GM13977 (cell line): ENCODE data around the gene ACCSL.

Source experiments
- DNase-seq: peaks from one replicate; pipeline ENCODE4 v3.0.0; 2012; ENCODE audit warnings: low spot score
- in situ Hi-C: fragments of 300-500 bp; cut with MboI; formaldehyde crosslinking; loops from one replicate; pipeline ENCODE4 v1.12.0; 2022; ENCODE audit warnings: low sequenced_read_pairs, low pct_unique_long_range_greater_than_20kb, mixed read lengths, inconsistent platforms; ENCODE audit not compliant: unreplicated experiment
- TF ChIP-seq, protein P1 (sequence below): IDR thresholded peaks from 2 replicates; pipeline ENCODE4 v1.5.1; 2012; ENCODE audit warnings: mild to moderate bottlenecking, control low read depth; ENCODE audit not compliant: insufficient read depth; ENCODE audit errors: extremely low read depth, missing control alignments

ACCSL gene

DNA sequence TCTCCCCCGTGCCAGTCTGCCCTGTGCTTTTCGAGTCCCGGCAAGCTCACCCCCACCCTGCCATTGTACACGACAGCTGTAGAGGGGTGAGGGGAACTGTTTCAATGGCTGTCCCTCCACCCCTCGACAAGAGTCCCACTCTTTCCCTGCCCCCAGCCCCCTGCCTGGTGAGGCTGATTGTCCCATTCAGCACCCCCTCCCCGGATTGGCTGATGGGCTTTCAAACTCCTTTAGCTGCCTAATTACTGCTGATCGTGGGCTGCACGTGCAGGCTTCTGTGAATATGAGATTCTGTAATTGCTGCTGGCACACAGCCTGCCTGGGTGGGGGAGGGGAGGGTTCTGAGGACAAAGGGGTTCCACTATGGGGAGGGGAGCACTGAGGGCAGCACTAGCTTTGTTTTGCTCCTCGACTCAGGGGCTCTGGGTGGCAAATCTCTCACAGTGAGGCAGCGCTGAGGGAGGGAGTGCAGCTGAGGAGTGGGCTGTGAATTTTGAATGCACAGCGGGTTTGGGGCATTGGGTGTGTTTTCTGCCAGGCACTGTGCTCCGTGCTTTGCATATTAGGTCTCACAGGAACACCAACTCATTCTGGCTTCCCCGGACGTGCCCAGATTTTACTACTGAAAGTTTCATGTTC is 42.6 kb upstream of the ACCSL start:
- in situ Hi-C loops = no loop called here

DNA sequence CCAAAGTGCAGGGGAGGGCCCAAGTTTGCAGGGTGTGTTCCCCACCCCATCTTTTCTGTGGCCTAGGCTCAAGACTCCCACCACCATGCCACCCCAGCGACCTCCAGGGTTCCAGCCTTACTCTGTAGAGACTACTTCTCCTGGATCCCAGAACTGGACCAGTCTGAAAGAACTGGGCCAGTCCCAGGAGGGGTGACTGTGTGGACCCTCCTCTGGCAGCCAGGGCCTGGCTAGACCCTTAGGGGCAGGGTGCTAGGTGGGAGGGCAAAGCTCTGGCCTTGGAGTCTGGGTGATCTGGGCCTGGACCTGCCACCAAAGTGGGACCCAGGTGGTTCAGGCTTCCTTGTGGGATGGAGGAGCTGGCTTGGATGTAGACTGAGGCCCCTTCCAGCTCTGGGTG is 41.8 kb upstream of the ACCSL start:
- DNase-seq = no peak
- in situ Hi-C loops = no loop called here
- TF ChIP-seq, protein P1, sequence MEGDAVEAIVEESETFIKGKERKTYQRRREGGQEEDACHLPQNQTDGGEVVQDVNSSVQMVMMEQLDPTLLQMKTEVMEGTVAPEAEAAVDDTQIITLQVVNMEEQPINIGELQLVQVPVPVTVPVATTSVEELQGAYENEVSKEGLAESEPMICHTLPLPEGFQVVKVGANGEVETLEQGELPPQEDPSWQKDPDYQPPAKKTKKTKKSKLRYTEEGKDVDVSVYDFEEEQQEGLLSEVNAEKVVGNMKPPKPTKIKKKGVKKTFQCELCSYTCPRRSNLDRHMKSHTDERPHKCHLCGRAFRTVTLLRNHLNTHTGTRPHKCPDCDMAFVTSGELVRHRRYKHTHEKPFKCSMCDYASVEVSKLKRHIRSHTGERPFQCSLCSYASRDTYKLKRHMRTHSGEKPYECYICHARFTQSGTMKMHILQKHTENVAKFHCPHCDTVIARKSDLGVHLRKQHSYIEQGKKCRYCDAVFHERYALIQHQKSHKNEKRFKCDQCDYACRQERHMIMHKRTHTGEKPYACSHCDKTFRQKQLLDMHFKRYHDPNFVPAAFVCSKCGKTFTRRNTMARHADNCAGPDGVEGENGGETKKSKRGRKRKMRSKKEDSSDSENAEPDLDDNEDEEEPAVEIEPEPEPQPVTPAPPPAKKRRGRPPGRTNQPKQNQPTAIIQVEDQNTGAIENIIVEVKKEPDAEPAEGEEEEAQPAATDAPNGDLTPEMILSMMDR = no peak

More for the DNA sequence above, 42.6 kb upstream of the ACCSL start:
- DNase-seq = no peak
- TF ChIP-seq, protein P1 = no peak

DNA sequence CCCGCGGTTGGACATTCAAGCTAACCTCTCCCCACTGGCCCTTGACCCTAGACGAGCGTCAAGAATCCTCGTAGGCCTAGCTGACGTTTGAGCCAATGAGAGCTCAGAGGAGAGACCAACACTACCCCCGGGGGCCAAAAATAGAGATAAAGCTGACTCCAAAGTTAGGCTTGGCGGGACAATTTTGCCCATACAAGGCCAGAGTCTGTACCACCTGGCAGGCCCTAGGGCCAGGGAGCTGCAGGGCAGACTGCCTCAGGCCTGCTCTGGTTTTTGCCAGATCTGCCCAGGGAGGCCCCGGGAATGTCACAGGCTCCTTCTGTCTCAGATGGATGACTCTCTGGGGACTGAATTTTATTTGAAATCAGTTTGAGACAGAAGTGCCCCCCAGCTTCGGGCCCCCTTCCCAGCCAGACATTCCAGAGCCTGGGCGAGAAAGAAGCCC is 40.8 kb upstream of the ACCSL start:
- TF ChIP-seq, protein P1 = no peak
- in situ Hi-C loops = no loop called here
- no peak for DNase-seq

DNA sequence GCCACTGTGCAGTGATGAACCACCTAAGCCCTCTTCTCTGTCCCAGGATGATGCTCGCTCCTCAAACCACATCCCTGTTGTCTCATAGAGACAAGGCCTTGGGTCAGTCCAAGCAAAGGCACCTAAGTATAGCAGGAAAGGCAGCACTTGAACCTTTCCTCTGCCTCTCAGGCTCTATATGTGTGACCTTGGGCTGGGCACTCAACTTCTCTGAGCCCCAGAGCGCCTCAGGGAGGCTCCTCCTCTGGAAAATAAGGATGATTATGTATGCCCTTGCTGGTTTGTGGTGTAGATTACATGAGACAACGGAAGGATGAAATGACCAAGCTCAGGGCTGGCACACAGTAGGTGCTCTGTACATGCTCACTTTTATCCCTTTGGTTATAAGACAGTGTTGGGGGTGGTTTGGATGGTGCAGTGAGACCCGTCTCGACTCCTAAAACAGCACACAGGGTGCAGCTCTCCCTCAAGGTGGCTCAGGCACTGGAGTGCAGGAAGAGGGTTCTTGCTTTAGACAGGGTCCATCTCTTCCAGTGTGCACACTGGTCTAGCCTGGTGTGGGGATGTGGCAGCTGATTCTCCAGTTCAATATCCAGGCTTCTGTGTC is 40.2 kb upstream of the ACCSL start:
- no peak for DNase-seq
- TF ChIP-seq, protein P1 = no peak
- in situ Hi-C loops = no loop called here

DNA sequence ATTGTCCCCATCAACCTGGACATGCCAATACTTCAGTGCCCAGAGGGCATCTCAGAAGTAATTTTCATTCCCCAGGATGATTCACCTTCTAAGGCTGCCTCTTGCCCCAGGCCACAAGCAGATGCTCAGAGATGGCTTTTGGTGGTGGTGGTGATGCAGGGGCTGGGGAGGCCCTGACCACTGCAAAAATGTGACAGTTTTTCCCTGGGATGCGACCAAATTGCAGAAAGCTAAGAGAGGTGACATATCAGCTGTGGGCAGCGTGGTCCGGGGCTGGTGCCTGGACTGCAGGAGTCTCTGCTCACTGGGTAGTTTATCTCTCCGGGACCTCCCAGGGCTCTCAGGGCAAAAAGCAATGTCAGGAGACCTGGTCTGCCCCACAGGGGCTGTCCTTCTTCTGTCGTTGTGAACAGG is 39.7 kb upstream of the ACCSL start:
- TF ChIP-seq, protein P1 = no peak
- in situ Hi-C loops = no loop called here
- no peak for DNase-seq

DNA sequence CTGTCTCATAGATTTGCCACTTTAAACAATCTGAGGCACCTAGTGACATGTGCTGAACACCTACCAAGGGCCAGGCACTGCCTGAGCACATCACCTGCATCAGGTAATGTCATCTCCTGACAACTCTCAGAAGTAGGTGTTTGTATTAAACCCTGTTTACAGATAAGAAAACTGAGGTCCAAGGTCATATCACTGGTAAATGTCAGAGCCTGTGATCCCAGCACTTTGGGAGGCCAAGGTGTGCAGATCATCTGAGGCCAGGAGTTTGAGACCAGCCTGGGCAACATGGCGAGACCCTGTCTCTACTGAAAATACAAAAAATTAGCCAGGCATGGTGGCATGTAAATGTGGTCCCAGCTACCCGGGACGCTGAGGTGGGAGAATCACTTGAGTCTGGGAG is 39.1 kb upstream of the ACCSL start:
- no peak for DNase-seq
- TF ChIP-seq, protein P1 = no peak
- in situ Hi-C loops = no loop called here
